A549 (cell line): ENCODE measurements around the gene ARFGEF2.

Experiments used
- CTCF ChIP-seq: fragments of >200 bp; sonication (Bioruptor Twin); formaldehyde crosslinking; IDR thresholded peaks from 3 replicates; pipeline ENCODE4 v1.5.1; 2016
- EP300 ChIP-seq, 2 experiments: fragments of >200 bp; sonication (Bioruptor Twin); formaldehyde crosslinking; IDR thresholded peaks; 2 replicates in 1 of 2; 3 replicates in 1 of 2; pipeline ENCODE4 v1.6.1; 2016 to 2017
- HMGXB4 ChIP-seq: fragments of 250-450 bp; sonication (Bioruptor Pico); IDR thresholded peaks from 2 replicates; pipeline ENCODE4 v1.5.0; 2021; ENCODE audit warnings: mild to moderate bottlenecking, moderate library complexity, borderline replicate concordance
- JUN ChIP-seq, 2 experiments: fragments of >200 bp; sonication (Bioruptor Twin); formaldehyde crosslinking; IDR thresholded peaks; 2 replicates in 1 of 2; 3 replicates in 1 of 2; pipeline ENCODE4 v1.6.1; 2016 to 2017
- MAX ChIP-seq: IDR thresholded peaks from 2 replicates; pipeline ENCODE4 v1.6.1; 2012
- POLR2A ChIP-seq: IDR thresholded peaks from 2 replicates; pipeline ENCODE4 v1.6.1; 2012; ENCODE audit warnings: mild to moderate bottlenecking, low read length
- SMC3 ChIP-seq: fragments of >200 bp; sonication (Bioruptor Twin); formaldehyde crosslinking; IDR thresholded peaks from 3 replicates; pipeline ENCODE4 v1.6.1; 2018; ENCODE audit warnings: inconsistent platforms

- no peak for TF ChIP-seq HMGXB4 (CRISPR knock-in tag)
- no peak for TF ChIP-seq MAX
- TF ChIP-seq SMC3: peak; percentile 97
- TF ChIP-seq CTCF: peak; percentile 93
- no peak for TF ChIP-seq JUN (IDR thresholded peaks at IDR 0.05)
- no peak for TF ChIP-seq EP300 (IDR thresholded peaks at IDR 0.05)
- no peak for TF ChIP-seq POLR2A
These were observed 16.8 kb upstream of the ARFGEF2 start for GRCh38 chr20:48904566-48905296.
